Gastrocnemius medialis (tissue), 4 donors: ENCODE results near the gene PLD4. TPM values are rescaled to one million over a fixed set of nuclear protein-coding genes. Genes with fewer than 3 reads are reported as not detected.

Experiments
- ATAC-seq, 2 donors: fragments of 150-250 bp; one replicate each; pipeline ENCODE4 v1.9.1; 2016
- DNase-seq, 2 donors: peaks; one replicate each; pipeline ENCODE4 v3.0.0-alpha.2; 2019
- H3K27ac ChIP-seq, 4 donors: fragments of 200-600 bp; sonication (generic); 1 replicate in 1 of 4; 2 replicates in 3 of 4; pipeline ENCODE4 v1.5.1; 2016 to 2018; ENCODE audit warnings: mild to moderate bottlenecking in 2 of 4, moderate library complexity in 1 of 4
- H3K27me3 ChIP-seq, 3 donors: fragments of 200-600 bp; sonication (generic) in 2 of 3; 1 replicate in 1 of 3; 2 replicates in 2 of 3; pipeline versions ENCODE4 v1.5.1 to v1.6.0; 2016 to 2019; ENCODE audit warnings: mild to moderate bottlenecking in 1 of 3, moderate library complexity in 1 of 3
- H3K36me3 ChIP-seq, 2 donors: fragments of 200-600 bp; sonication (generic) in 1 of 2; one replicate each; pipeline ENCODE4 v1.5.1; 2017 to 2018
- H3K4me1 ChIP-seq, 2 donors: fragments of 200-600 bp; sonication (generic) in 1 of 2; one replicate each; pipeline ENCODE4 v1.5.1; 2016 to 2017; ENCODE audit warnings: mild to moderate bottlenecking in 2 of 2
- H3K4me3 ChIP-seq, 4 donors: fragments of 200-600 bp; sonication (generic) in 3 of 4; 1 replicate in 1 of 4; 2 replicates in 3 of 4; pipeline ENCODE4 v1.5.1; 2016 to 2019; ENCODE audit warnings: mild to moderate bottlenecking in 2 of 4
- H3K9me3 ChIP-seq, 3 donors: fragments of 200-600 bp; sonication (generic) in 2 of 3; 1 replicate in 1 of 3; 2 replicates in 2 of 3; pipeline ENCODE4 v1.5.1; 2016 to 2019
- POLR2A ChIP-seq, 2 donors: fragments of 450-650 bp; IDR thresholded peaks; one replicate each; pipeline ENCODE4 v1.6.1; 2017; ENCODE audit warnings: antibody characterized with exemption in 2 of 2, mild to moderate bottlenecking in 2 of 2, moderate library complexity in 2 of 2
- in situ Hi-C, 4 donors: fragments of 200-750 bp; cut with MboI; loops; one replicate each; pipeline versions ENCODE4 v1.15.0 to v1.8.0; 2017; ENCODE audit warnings: low sequenced_read_pairs in 4 of 4
- intact Hi-C: fragments of 100-400 bp; cut with DNase I; formaldehyde crosslinking; loops from one replicate; pipeline ENCODE4 v1.15.1; 2023; ENCODE audit warnings: low total_unique reads
- total RNA-seq, 4 donors: library from RNA; depleted of rRNA; stranded (reverse); fragments of >200 nt; gene quantifications; one replicate each; pipeline versions ENCODE4 v1.1.0 to v1.2.3, GENCODE V29; 2016
- TF ChIP-seq, protein P1 (sequence below), 5 experiments: fragments of 450-650 bp in 3 of 5; fragments of 200-600 bp in 2 of 5; sonication (generic) in 2 of 5; IDR thresholded peaks in 4 of 5; conservative IDR thresholded peaks in 1 of 5; 1 replicate in 4 of 5; 2 replicates in 1 of 5; pipeline ENCODE4 v1.5.1; 2016 to 2019; ENCODE audit warnings: antibody characterized with exemption in 5 of 5, mild to moderate bottlenecking in 3 of 5, moderate library complexity in 3 of 5

PLD4 gene
- total RNA-seq, 4 donors from 2014 or later, result not detected

DNA sequence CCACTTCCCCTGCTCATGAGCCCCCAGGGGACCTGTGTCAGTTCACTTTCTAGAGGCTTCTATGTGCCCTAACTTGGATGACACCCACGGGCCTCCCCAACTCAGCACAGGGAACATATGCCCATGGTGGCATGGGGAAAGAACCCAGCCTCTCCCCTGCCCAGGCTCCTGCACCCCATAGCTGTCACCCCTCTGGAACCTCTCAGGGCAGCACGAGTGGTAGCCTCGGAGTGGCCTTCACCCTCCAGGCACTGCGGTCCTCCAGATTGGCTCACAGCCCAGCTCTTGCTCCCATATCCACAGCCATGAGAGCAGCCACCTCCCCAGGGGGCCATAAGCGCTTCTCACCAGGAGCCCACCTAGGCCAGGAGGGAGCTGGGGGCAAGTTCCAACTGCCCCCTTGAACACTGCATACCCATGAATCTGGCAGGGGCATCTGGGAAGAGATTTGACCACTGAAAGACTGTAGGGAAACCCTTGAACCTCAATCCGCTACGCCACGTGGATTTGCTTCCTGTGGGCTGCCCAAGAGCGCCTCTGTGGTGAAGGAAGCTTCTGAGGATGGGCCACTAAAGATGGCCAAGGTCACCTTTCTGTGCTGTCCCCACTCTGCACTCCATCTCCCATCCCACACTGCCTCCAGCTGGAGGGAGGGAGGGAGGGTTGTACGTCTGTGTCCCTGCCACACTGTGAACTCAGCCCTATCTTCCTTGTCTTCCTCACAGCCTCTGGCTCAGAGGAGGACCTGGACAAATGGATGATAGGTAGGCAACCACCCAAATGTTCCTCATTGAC lies 11.9 kb downstream of the PLD4 start:
- TF ChIP-seq POLR2A (IDR thresholded peaks at IDR 0.05), result no peak
- TF ChIP-seq, protein P1, sequence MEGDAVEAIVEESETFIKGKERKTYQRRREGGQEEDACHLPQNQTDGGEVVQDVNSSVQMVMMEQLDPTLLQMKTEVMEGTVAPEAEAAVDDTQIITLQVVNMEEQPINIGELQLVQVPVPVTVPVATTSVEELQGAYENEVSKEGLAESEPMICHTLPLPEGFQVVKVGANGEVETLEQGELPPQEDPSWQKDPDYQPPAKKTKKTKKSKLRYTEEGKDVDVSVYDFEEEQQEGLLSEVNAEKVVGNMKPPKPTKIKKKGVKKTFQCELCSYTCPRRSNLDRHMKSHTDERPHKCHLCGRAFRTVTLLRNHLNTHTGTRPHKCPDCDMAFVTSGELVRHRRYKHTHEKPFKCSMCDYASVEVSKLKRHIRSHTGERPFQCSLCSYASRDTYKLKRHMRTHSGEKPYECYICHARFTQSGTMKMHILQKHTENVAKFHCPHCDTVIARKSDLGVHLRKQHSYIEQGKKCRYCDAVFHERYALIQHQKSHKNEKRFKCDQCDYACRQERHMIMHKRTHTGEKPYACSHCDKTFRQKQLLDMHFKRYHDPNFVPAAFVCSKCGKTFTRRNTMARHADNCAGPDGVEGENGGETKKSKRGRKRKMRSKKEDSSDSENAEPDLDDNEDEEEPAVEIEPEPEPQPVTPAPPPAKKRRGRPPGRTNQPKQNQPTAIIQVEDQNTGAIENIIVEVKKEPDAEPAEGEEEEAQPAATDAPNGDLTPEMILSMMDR (IDR thresholded peaks at IDR 0.05 in 4 of 5, conservative IDR thresholded peaks at IDR 0.05 in 1 of 5), result no peak
- Histone ChIP-seq H3K4me1 (peaks cover 0 to 7% of the 10 kb centered on the region in 2 donors), H3K36me3 (no peaks in the 10 kb centered on the region), H3K27me3 (peaks cover 0 to 28% (median 4%) of the 10 kb centered on the region in 3 donors), H3K27ac (no peak overlapping the region), H3K4me3 (no peak overlapping the region), H3K9me3 (no peaks in the 10 kb centered on the region)
- intact Hi-C loops (no loop called here), in situ Hi-C loops (no loop called here)
- DNase-seq (no peak), ATAC-seq (no peak)

DNA sequence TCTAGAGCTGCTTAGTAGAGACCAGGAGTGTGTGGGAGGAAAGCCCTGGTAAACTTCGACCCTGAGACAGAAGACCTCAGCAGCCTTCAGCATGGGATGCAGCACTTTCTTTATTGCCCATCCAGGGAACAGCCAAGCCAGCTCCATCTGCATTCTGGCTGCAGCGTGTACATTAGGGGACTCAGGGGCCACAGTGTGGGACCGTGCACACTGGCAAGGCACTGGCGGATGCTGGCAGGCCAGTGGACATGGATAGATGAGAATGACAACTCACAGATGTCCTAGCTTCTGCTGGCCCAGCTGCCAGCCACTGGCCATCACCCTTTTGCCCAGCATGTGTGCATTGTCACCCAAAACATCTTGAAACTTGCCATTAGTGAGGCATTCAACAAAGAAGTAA lies 12.5 kb downstream of the PLD4 start:
- in situ Hi-C loops, result no loop called here
- intact Hi-C loops, result no loop called here
- Histone ChIP-seq H3K27me3 (peaks cover 0 to 22% (median 4%) of the 10 kb centered on the region in 3 donors), H3K4me3 (no peak overlapping the region), H3K9me3 (no peaks in the 10 kb centered on the region), H3K27ac (no peak overlapping the region), H3K4me1 (peaks cover 0 to 7% of the 10 kb centered on the region in 2 donors), H3K36me3 (no peaks in the 10 kb centered on the region)
- no peak for TF ChIP-seq POLR2A (IDR thresholded peaks at IDR 0.05)
- TF ChIP-seq, protein P1 (IDR thresholded peaks at IDR 0.05 in 4 of 5, conservative IDR thresholded peaks at IDR 0.05 in 1 of 5), result no peak
- DNase-seq, result no peak
- no peak for ATAC-seq

- H3K27me3 ChIP-seq, result peaks cover 0 to 15% (median 3%) of the 10 kb centered on the region in 3 donors
These were observed 13.2 kb downstream of the PLD4 start for GRCh38 chr14:104937694-104938365.

DNA sequence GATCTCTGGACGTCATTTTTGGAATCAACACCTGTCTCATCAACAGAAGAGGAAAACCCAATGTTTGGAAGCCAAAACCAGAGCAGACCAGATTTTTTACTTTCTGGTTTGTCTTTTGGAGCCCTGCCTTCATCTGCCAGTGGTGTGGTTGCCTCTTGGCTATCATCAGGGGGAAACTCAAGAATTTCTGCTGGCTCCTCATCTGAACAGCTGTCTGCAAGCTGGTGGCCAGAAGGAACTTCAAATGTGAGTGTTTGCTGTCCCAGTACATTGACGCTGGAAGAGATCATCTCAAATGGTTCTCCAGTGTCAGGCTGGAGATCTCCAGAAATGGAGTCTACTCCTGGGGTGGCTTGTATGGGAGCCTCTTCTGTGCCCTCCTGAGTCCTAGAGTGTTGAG lies 13.8 kb downstream of the PLD4 start:
- H3K9me3 ChIP-seq, result no peaks in the 10 kb centered on the region
- no peak for ATAC-seq

More at GRCh38 chr14:104937694-104938365, 13.2 kb downstream of the PLD4 start:
- H3K36me3 ChIP-seq, result no peaks in the 10 kb centered on the region
- no peak overlapping the region for H3K27ac ChIP-seq
- intact Hi-C loops (no loop called here), in situ Hi-C loops (no loop called here)
- peaks cover 0 to 2% of the 10 kb centered on the region in 2 donors for H3K4me1 ChIP-seq
- no peak overlapping the region for H3K4me3 ChIP-seq
- ATAC-seq, result no peak
- no peak for TF ChIP-seq POLR2A (IDR thresholded peaks at IDR 0.05)
- TF ChIP-seq, protein P1 (IDR thresholded peaks at IDR 0.05 in 4 of 5, conservative IDR thresholded peaks at IDR 0.05 in 1 of 5), result no peak
- H3K9me3 ChIP-seq, result no peaks in the 10 kb centered on the region
- DNase-seq, result no peak

More for the DNA sequence above, 13.8 kb downstream of the PLD4 start:
- DNase-seq, result no peak
- H3K4me3 ChIP-seq, result no peak overlapping the region
- no peaks in the 10 kb centered on the region for H3K36me3 ChIP-seq
- intact Hi-C loops, result no loop called here
- in situ Hi-C loops, result no loop called here
- no peaks in the 10 kb centered on the region for H3K4me1 ChIP-seq
- no peak overlapping the region for H3K27ac ChIP-seq
- no peak for TF ChIP-seq POLR2A (IDR thresholded peaks at IDR 0.05)
- TF ChIP-seq, protein P1 (IDR thresholded peaks at IDR 0.05 in 4 of 5, conservative IDR thresholded peaks at IDR 0.05 in 1 of 5), result no peak
- peaks cover 0 to 15% (median 0%) of the 10 kb centered on the region in 3 donors for H3K27me3 ChIP-seq
